Measurements from ENCODE around the gene AXDND1. TPM values are rescaled to one million over a fixed set of nuclear protein-coding genes. Genes with fewer than 3 reads are reported as not detected.
"Not testable (repeated sequence)": the region's sequence is repeated elsewhere in the genome, so short reads cannot be mapped to it uniquely, and the experiment has no call there.

AXDND1 gene
- under 1 TPM; 0.42 to 0.79 (median 0.51) TPM for polyA plus RNA-seq (ENCODE audit: insufficient read depth in 1 of 5, insufficient read length in 5 of 5, low replicate concordance in 1 of 5)
- long read RNA-seq, donor 1, partial matches to known transcripts = 0 of 1 reads
- long read RNA-seq, donor 1, other reads (novel, unspliced or antisense) = 0 of 1 reads
- long read RNA-seq, donor 2 = 0 reads
- long read RNA-seq, donor 3, partial matches to known transcripts = 0 of 1 reads
- long read RNA-seq, donor 3, other reads (novel, unspliced or antisense) = 0 of 1 reads
- long read RNA-seq, donor 4 = 0 reads
- long read RNA-seq, donor 5 = 0 reads
- long read RNA-seq, donor 6 = 0 reads
- long read RNA-seq, donor 7 = 0 reads
- long read RNA-seq, donor 8 = 0 reads

GRCh38 chr1:179365342-179366092 is at the start of gene AXDND1:
AXDND1 (plus strand) TSS chr1:179365971; CDS start chr1:179366510, 539 bp downstream.
- peak; percentile 91 to 93 for DNase-seq

GRCh38 chr1:179318491-179318890 is 47.3 kb upstream of the AXDND1 start:
- DNase-seq = no peak

- no peak for DNase-seq
Measured at GRCh38 chr1:179321533-179322216, 44.1 kb upstream of the AXDND1 start.

- DNase-seq = peak; percentile 15 to 24
Measured at GRCh38 chr1:179322557-179322956, 43.2 kb upstream of the AXDND1 start.

- DNase-seq = peak; percentile 20 to 23
Measured at GRCh38 chr1:179323436-179323835, 42.3 kb upstream of the AXDND1 start.

- no peak for DNase-seq
Measured at GRCh38 chr1:179325836-179326235, 39.9 kb upstream of the AXDND1 start.

- DNase-seq = no peak
Measured at GRCh38 chr1:179326746-179327145, 39.0 kb upstream of the AXDND1 start.

- DNase-seq = no peak
Measured at GRCh38 chr1:179327196-179327595, 38.6 kb upstream of the AXDND1 start.

GRCh38 chr1:179327679-179328078 is 38.1 kb upstream of the AXDND1 start:
- no peak for DNase-seq

- no peak for DNase-seq
Measured at GRCh38 chr1:179329862-179330261, 35.9 kb upstream of the AXDND1 start.

- DNase-seq = no peak
Measured at GRCh38 chr1:179334440-179334839, 31.3 kb upstream of the AXDND1 start.

- DNase-seq = no peak
Measured at GRCh38 chr1:179337288-179337687, 28.5 kb upstream of the AXDND1 start.

- DNase-seq = no peak
Measured at GRCh38 chr1:179337942-179338560, 27.7 kb upstream of the AXDND1 start.

GRCh38 chr1:179340918-179341317 is 24.9 kb upstream of the AXDND1 start:
- no peak for DNase-seq

GRCh38 chr1:179341943-179342547 is 23.7 kb upstream of the AXDND1 start:
- DNase-seq = no peak

GRCh38 chr1:179342740-179343404 is 22.9 kb upstream of the AXDND1 start:
- DNase-seq = no peak

- DNase-seq = no peak
Measured at GRCh38 chr1:179351281-179351680, 14.5 kb upstream of the AXDND1 start.

GRCh38 chr1:179352236-179352635 is 13.5 kb upstream of the AXDND1 start:
- DNase-seq = no peak

- DNase-seq = peak; percentile 6 to 9
Measured at GRCh38 chr1:179353546-179353945, 12.2 kb upstream of the AXDND1 start.

GRCh38 chr1:179361631-179362030 is 4.1 kb upstream of the AXDND1 start:
- DNase-seq = not testable (repeated sequence)
